Measurements from ENCODE around the gene ZNF490. TPM values are rescaled to one million over a fixed set of nuclear protein-coding genes. Genes with fewer than 3 reads are reported as not detected.
"Not testable (repeated sequence)": the region's sequence is repeated elsewhere in the genome, so short reads cannot be mapped to it uniquely, and the experiment has no call there.

ZNF490 gene
- total RNA-seq, 1 donor from 2014 or later, result 9.2 TPM

GRCh38 chr19:12649941-12650340, 39.3 kb upstream of the ZNF490 start:
- Mint-ChIP-seq H3K36me3 (ENCODE audit: unreplicated experiment) (peaks cover 11% of the 10 kb centered on the region), H3K9me3 (ENCODE audit: unreplicated experiment) (no peaks in the 10 kb centered on the region), H3K4me3 (ENCODE audit: unreplicated experiment) (no peak overlapping the region), H3K4me1 (ENCODE audit: unreplicated experiment) (no peaks in the 10 kb centered on the region), H3K27me3 (ENCODE audit: unreplicated experiment) (no peaks in the 10 kb centered on the region), H3K27ac (ENCODE audit: unreplicated experiment) (no peak overlapping the region)
- DNase-seq (ENCODE audit: extremely low spot score, unreplicated experiment), result no peak
- no peak for TF ChIP-seq CTCF (IDR thresholded peaks at IDR 0.05)

- Mint-ChIP-seq H3K27ac (ENCODE audit: unreplicated experiment) (no peak overlapping the region), H3K27me3 (ENCODE audit: unreplicated experiment) (no peaks in the 10 kb centered on the region), H3K9me3 (ENCODE audit: unreplicated experiment) (no peaks in the 10 kb centered on the region), H3K36me3 (ENCODE audit: unreplicated experiment) (peaks cover 10% of the 10 kb centered on the region), H3K4me1 (ENCODE audit: unreplicated experiment) (no peaks in the 10 kb centered on the region), H3K4me3 (ENCODE audit: unreplicated experiment) (no peak overlapping the region)
- no peak for TF ChIP-seq CTCF (IDR thresholded peaks at IDR 0.05)
- DNase-seq (ENCODE audit: extremely low spot score, unreplicated experiment), result no peak
Observed at GRCh38 chr19:12648088-12648487, 37.5 kb upstream of the ZNF490 start.

- Mint-ChIP-seq H3K9me3 (ENCODE audit: unreplicated experiment) (no peaks in the 10 kb centered on the region), H3K4me3 (ENCODE audit: unreplicated experiment) (no peak overlapping the region), H3K27me3 (ENCODE audit: unreplicated experiment) (no peaks in the 10 kb centered on the region), H3K4me1 (ENCODE audit: unreplicated experiment) (no peaks in the 10 kb centered on the region), H3K36me3 (ENCODE audit: unreplicated experiment) (peaks cover 10% of the 10 kb centered on the region), H3K27ac (ENCODE audit: unreplicated experiment) (no peak overlapping the region)
- TF ChIP-seq CTCF (IDR thresholded peaks at IDR 0.05), result no peak
- DNase-seq (ENCODE audit: extremely low spot score, unreplicated experiment), result no peak
Observed at GRCh38 chr19:12647490-12648071, 37.0 kb upstream of the ZNF490 start.

GRCh38 chr19:12647047-12647446, 36.4 kb upstream of the ZNF490 start:
- Mint-ChIP-seq H3K4me1 (ENCODE audit: unreplicated experiment) (no peaks in the 10 kb centered on the region), H3K27ac (ENCODE audit: unreplicated experiment) (no peak overlapping the region), H3K9me3 (ENCODE audit: unreplicated experiment) (no peaks in the 10 kb centered on the region), H3K36me3 (ENCODE audit: unreplicated experiment) (peaks cover 10% of the 10 kb centered on the region), H3K27me3 (ENCODE audit: unreplicated experiment) (no peaks in the 10 kb centered on the region), H3K4me3 (ENCODE audit: unreplicated experiment) (no peak overlapping the region)
- DNase-seq (ENCODE audit: extremely low spot score, unreplicated experiment), result no peak
- no peak for TF ChIP-seq CTCF (IDR thresholded peaks at IDR 0.05)

- H3K36me3 Mint-ChIP-seq (ENCODE audit: unreplicated experiment), result peaks cover 6% of the 10 kb centered on the region
- no peak for TF ChIP-seq CTCF (IDR thresholded peaks at IDR 0.05)
- no peaks in the 10 kb centered on the region for H3K9me3 Mint-ChIP-seq (ENCODE audit: unreplicated experiment)
- no peak for DNase-seq (ENCODE audit: extremely low spot score, unreplicated experiment)
- no peaks in the 10 kb centered on the region for H3K27me3 Mint-ChIP-seq (ENCODE audit: unreplicated experiment)
- H3K4me1 Mint-ChIP-seq (ENCODE audit: unreplicated experiment), result no peaks in the 10 kb centered on the region
- no peak overlapping the region for H3K4me3 Mint-ChIP-seq (ENCODE audit: unreplicated experiment)
- H3K27ac Mint-ChIP-seq (ENCODE audit: unreplicated experiment), result no peak overlapping the region
Observed at GRCh38 chr19:12646551-12646950, 35.9 kb upstream of the ZNF490 start.

- H3K27ac Mint-ChIP-seq (ENCODE audit: unreplicated experiment); H3K27me3 Mint-ChIP-seq (ENCODE audit: unreplicated experiment); DNase-seq (ENCODE audit: extremely low spot score, unreplicated experiment); H3K4me1 Mint-ChIP-seq (ENCODE audit: unreplicated experiment); H3K9me3 Mint-ChIP-seq (ENCODE audit: unreplicated experiment); H3K4me3 Mint-ChIP-seq (ENCODE audit: unreplicated experiment); H3K36me3 Mint-ChIP-seq (ENCODE audit: unreplicated experiment): not testable (repeated sequence)
Observed at GRCh38 chr19:12643716-12644115, 33.1 kb upstream of the ZNF490 start.
